Stimulated activated CD4-positive, alpha-beta T cell treated with anti-CD3 and anti-CD28 coated beads, Interleukin-15, amount 100 ng/mL, for 1 hour (primary cell): ENCODE data around the gene CHST12.
"Not testable (repeated sequence)": the region's sequence is repeated elsewhere in the genome, so short reads cannot be mapped to it uniquely, and the experiment has no call there.

Experiments
- DNase-seq, 2 donors: peaks; one replicate each; pipeline ENCODE4 v3.0.0-alpha.2; 2020; ENCODE audit warnings: low read depth in 1 of 2, low spot score in 1 of 2

The CHST12 gene

DNA sequence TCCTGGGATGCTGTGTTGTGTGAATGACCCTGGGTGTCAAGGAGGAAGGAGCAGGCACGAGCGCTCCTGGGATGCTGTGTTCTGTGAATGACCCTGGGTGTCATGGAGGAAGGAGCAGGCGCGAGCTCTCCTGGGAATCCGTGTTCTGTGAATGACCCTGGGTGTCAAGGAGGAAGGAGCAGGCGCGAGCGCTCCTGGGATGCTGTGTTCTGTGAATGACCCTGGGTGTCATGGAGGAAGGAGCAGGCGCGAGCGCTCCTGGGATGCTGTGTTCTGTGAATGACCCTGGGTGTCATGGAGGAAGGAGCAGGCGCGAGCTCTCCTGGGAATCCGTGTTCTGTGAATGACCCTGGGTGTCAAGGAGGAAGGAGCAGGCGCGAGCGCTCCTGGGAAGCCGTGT lies 25.9 kb upstream of the CHST12 start:
- DNase-seq: not testable (repeated sequence)

DNA sequence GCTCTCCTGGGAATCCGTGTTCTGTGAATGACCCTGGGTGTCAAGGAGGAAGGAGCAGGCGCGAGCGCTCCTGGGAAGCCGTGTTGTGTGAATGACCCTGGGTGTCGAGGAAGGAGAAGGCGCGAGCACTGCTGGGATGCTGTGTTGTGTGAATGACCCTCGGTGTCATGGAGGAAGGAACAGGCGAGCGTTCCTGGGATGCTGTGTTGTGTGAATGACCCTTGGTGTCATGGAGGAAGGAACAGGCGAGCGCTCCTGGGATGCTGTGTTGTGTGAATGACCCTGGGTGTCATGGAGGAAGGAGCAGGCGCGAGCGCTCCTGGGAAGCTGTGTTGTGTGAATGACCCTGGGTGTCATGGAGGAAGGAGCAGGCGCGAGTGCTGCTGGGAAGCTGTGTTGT lies 25.3 kb upstream of the CHST12 start:
- DNase-seq: not testable (repeated sequence)

DNA sequence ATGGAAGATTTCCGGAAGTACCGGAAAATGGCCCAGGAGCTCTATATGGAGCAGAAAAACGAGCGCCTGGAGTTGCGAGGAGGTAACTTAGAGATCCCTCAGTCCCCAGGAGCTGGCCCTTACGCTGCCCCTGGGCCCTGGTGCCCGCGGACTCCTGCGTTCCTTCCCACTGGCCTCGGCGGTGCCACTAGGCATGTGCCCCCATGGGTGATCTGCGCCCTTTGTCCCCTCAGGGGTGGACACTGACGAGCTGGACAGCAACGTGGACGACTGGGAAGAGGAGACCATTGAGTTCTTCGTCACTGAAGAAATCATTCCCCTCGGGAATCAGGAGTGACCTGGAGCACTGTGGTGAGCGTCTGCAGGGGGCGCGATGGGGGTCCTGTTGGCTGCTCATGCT lies 24.2 kb upstream of the CHST12 start:
- no peak for DNase-seq

DNA sequence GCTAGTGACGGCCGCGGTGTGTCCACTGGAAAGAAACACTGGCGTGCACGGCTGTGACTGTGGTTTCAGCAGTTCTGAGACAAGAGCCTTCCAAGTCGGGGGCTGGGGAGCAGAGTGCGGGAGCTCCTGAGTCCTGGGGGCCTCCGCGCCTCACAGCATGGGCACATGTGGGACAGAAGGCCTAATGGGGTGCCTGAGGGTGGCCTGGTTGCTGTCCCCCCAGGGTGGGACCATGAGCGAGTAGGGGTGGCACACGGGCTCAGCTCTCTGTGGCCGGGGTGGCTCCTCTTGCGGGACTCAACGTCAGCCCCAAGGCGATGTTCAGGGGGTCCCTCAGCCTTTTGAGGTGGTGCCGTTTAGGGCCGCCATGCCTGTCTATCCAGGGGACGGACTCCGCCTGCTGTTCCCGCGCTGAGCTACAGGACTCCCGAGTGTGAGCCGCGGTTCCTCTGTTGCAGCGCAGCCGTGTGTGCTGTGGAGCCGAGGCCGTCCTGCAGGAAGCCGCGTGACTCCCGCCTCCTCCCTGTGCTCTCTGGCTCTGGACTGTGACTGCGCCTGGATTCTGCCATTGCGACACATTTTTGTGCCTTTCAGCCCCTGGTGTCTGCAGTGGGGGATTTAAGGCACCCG lies 23.5 kb upstream of the CHST12 start:
- DNase-seq: no peak

DNA sequence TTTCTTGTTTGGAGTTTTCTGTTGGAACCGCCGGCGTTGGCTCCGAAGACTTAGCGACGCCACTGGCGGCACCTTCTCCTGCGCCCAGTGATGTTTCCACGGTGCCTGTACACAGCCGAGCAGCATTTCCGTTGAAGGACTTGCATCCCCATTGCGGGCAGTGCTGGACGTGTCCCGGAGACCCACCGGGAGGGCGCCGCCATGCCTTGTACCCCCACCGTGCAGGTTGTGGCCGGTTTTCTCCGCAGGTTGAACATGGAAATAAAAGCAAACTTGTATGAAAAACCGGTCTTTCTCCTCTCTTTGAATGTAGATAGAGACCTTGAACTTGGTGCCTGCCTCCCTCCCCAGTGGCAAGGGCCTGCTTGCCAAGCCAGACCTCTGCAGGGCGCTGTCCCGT lies 22.9 kb upstream of the CHST12 start:
- DNase-seq: no peak

DNA sequence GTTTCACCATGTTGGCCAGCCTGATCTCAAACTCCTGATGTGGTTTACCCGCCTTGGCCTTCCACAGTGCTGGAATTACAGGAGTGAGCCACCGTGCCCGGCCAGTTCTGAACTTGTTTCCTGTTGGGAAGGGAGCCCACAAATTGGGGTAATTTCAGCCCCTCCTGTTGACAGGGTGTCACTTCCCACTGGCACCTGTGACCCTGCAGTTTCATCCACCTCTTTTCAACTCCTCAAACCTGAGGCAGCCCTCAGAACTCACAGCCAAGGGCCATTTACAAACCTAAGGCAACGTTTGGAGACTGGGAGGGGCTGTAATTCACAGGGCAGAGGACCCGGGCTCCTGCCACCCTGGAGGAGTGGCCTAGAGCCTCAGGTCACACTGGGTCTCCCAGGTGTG lies 22.2 kb upstream of the CHST12 start:
- DNase-seq: no peak

DNA sequence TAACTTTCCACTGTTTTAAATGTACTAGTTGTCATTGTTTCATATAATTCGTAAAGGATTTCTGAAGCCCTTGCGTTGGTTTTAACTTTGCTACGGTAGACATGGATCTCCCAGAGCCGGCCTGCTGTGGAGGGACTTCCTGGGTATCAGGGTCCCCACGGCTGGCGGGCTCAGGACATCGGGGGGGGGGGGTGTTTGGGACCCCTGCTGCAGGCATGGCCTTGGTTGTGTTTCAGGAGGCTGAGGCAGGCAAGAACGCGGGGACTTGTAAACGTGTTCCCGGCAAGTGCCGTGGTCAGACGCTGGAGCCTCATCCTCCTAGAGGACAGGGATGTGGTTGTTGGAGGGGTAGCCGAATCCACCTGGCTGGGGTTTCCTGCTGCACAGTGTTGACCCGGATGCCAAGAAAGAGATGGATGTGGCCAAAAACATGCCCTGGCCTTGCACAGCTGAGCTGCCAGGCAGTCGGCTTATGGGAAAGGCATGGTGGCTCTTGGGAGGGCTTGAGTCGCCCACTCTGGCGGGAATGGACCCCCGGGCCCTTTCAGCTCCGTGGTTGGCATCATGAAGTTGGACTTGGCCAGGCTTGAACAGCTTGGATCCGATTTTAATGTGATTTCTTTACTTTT lies 21.4 kb upstream of the CHST12 start:
- no peak for DNase-seq

DNA sequence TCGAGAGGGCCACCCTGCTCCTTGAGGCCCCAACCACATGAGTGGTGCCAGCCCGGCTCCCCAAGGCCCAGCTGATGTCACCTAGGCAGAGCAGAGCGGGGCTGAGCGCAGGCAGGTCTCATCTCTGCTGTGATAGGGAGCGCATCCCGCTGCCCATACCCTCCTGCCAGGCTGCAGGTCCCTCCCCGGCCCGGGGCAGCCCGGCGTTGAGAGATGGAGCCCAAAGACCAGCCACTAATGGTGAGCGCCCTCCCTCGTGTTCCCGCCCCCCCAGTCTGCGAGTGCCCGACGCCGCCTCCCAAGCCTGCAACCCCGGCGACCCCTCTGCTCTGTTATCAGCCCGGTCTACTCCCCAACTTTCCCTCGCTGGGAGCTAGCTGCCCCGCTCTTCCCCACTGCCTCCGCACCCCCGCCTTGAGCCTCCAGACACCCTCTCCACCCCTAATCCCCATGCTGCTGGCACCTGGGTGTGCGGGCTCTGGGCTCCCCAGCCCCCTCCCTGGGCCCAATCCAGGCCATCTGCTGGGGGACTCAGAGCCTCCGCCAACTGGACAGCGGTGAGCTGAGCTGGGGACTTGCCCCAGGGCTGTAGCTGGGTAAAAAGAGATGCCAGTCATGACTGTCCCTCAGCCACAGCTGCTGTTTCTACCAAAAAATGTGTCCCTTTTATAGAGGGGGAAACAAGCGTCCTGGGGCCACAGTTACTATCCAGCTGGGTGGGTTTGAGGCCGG lies 19.7 kb upstream of the CHST12 start:
- DNase-seq: no peak

DNA sequence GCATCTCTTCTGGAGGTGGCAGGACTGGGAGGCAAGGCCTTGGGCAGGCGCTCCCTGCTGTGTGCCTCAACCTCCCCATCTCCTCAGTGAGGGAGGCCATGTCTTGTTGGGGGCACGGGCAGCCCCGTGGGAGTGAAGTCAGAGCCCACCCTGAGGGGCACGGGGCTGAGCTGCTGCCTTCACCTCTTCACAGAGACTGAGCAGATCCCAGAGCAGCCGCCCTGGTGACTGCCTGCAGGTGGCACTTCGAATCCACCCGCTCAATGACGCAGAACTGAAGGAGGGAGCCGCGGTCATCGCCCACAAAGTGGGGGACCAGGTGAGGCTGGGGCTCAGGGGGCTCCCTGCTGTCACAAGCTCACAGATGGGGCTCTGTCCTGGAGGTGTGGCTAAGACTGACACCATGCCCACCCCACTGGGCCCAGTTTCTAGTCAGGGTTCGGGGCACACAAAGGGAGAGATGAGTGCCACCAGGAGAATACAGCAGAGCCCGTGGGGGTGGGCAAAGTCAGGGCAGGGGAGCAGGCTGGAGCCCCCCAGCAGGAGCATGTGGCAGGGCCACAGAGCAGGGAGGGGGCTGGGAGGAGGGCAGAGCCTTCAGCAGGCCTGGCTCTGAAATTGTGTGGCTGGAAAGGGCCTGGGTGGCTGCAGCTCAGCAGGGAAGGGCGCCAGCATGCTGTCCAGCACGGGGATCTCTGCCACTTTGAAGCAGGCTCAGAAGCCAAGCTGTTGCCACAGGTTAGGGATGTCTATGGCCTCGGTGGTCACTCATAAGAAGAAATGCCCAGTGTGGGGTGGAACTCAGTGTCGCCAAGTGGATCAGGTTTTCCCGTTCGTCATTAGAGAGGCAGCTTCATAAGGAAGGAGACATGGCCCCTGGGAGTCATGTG lies 18.8 kb upstream of the CHST12 start:
- no peak for DNase-seq

DNA sequence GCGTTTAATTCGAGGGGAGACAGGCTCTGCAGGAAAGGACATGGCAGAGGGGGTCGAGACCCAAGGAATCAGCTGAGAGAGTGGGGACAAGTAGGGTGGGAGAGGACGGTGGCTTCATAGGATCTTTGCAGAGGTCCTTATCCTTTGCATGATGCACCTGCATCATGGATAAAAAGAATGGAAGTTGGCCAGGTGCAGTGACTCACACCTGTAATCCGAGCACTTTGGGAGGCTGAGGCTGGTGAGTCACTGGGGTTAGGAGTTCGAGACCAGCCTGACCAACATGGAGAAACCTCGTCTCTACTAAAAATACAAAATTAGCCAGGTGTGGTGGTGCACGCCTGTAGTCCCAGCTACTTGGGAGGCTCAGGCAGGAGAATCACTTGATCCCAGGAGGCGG lies 17.3 kb upstream of the CHST12 start:
- DNase-seq: not testable (repeated sequence)

DNA sequence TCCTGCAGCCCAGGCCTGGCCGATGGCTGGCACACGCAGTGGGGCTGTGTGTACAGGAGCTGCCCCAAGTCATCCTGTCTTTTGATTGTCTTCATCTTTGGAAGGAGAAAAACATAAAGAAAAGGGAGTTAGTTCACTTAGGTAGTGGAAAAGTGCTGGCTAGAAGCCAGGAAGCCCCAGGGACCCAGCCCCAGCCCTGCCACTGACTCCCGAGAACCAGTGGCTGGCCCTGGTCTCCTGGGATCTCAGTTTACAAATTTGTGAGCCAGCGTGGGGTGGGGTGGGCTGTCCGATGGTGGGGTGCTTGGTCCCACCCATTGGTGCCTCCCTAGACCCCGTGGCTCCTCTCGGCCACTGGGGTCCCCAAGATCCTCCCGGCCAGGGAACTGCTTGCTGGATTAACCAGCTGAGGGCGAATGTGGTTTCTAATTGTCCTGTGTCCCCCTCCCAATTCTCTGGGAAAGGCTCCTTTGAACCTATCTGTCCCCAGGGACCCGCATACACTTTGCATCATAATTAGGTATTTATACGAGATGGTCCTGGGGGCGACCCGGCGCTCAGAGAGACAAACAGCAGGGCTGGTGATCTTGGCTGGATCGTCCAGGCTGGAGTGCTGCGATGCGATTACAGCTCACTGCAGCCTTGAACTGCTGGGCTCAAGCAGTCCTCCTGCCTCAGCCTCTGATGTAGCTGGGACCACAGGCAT lies 16.3 kb upstream of the CHST12 start:
- DNase-seq: no peak

DNA sequence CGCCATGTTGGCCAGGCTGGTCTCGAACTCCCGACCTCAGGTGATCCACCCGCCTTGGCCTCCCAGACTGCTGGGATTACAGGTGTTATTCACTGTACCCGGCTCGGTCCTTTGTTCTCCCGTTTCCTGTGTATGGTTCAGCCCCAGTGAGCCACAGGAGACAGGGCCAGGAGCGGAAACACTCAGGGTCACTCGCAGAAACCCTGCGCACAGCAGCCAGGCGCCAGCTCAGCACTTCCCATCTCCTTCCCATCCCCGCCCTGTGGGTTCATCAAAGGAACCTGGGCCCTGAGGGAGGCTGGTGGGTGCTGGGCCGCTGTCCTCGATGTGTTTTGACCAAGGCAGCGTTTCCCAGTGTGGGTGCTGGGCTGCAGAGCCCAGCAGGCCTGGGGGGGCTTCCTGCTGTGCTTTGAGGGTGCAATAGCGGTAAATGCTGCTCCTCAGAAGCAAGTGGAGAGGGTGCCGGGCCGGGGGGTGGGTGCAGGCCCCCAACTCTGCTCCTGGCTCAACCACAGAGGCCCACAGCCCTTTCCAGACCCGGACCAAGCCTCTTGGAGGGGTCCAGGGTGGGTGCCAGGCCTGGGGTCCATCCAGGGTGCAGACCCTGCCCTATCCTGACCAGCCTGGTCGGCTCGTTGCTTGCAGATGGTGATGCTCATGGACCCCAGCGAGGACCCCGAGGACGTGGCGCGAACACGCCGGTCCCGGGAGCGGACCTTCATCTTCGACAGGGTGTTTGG lies 15.3 kb upstream of the CHST12 start:
- no peak for DNase-seq

DNA sequence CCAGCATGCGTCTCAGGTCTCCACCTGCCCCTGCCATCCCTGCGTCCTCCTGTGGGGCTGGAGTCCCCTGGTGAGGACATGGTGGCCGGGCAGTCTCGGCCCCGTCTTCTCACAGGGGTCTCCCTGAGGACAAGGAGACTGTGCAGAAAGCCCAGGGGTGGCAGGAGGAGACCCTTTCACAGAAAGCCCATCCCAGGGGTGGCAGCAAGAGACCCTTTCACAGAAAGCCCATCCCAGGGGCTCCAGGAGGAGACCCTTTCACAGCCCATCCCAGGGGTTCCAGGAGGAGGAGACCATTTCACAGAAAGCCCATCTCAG lies 14.8 kb upstream of the CHST12 start:
- no peak for DNase-seq

DNA sequence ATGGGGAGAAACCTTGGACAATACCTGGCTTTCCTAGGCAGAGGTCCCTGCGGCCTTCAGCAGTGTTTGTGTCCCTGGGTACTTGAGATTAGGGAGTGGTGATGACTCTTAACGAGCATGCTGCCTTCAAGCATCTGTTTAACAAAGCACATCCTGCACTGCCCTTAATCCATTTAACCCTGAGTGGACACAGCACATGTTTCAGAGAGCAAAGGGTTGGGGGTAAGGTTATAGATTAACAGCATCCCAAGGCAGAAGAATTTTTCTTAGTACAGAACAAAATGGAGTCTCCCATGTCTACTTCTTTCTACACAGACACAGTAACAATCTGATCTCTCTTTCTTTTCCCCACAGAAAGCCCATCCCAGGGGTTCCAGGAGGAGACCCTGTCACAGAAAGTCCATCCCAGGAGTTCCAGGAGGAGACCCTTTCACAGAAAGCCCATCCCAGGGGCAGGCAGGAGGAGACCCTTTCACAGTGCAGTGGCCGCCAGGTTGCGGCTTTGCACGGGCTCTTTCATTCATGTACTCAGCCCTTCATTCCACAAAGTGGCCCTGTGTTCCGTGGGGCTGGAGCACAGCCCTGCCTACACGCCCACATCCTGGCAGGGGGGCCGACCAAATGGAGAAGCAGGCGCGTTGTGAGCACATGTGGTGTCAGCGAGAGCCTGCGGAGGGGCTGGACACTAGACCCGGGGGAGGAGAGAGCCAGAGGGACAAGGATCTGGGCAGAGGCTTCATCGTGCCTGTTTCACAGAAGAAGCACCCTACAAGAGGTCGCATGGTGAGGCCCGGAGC lies 13.2 kb upstream of the CHST12 start:
- DNase-seq: not testable (repeated sequence)

DNA sequence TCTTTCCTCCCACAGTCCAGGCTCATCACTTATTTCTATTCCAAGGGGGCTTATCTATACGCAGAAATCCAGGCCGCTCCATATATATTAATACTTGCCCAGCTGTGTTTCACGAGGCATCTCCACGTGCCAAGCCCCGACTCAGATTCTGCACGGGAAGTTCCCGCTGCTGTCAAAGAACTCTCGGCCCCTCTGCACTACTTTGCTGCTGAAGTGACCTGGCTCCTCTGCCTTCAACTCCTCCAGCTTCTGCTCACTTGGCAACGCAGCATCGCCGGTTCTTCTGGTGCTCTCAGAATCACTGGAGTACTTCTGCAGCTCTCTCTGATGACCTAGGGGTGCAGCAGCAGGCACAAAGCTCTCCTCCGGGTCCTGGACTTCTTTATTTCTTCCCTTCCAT lies 9.7 kb upstream of the CHST12 start:
- DNase-seq: no peak

DNA sequence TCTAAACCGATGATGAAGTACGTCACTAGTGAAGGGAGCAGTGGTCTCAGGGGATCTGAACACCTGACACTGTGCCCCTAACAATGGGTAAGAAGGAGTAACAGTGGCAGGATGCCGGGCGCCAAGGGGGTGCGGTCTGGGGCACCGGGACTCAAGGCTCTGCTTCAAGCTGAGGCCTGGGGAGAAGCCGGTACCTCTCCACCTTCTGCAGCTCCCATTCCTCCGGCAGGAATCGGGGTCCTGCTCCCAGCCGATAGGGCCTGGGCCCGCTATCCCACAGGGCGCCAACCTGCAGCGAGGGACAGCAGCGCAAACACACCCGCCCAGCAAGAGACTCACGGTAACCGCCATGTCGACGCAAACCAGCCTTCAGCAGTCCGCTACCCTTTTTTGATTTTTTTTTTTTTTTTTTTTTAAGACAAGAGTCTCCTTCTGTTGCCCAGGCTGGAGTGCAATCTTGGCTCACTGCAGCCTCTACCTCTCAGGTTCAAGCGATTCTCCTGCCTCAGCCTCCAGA lies 8.8 kb upstream of the CHST12 start:
- DNase-seq: no peak

DNA sequence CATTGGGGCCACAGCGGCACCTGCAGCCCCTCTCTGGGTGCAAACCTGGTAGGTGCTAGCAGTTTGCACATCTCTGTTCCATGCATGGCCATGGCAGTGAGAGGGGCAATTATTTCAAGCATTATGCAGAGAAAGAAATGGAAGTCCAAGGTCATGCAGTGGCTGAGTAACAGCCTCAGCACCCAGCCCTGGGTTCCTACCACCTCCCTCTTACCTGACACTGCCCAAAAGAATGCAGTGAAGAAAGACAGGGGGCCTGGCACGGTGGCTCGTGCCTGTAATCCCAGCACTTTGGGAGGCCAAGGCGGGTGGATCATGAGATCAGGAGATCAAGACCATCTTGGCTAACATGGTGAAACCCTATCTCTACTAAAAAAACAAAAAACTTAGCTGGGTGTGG lies 4.9 kb upstream of the CHST12 start:
- DNase-seq: no peak

DNA sequence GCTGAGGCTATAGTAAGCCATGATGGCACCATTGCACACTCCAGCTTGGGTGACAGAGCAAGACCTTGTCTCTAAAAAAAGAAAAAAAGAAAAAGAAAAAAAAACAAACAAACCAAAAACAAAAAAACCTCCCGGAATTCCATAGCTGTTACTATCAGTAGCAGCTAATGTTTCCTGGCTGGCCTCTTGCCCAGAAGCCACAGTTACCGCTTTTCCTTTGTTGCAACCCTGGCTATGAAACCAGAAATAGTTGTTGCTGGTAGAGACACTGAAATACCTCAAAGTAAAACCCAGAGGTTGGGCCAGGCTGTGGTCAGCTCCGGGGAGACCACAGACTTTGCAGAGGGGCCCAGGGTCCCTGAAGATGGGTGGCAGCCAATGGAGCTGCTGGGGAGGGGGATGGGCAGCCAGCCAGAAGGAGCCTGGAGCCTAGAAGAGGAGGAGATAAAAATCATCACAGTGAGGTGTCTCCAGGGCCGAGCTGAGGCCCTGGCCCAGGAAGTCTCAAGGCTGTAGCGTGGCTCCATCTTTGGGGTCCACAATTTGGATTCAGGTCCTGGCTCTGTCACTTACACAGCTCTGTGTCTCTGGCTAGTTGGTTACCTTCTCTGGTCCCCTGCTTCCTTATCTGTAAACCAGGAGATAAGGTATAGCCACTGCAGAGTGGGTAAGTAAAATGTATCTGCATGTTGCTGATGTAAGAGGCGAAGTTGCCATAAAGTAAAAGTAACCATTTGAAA lies 3.4 kb upstream of the CHST12 start:
- no peak for DNase-seq

DNA sequence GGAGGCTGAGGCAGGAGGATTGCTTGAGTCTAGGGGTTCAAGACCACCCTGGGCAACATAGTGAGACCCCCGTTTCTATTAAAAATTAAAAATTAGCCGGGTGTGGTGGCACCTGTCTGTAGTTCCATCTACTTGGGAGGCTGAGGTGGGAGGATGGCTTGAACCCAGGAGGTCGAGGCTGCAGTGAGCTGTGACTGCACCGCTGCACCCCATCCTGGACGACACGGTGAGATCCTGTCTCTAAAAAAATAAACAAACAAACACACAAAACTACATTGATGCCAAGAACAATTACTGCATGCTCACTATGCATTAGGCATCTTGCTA lies 761 bp upstream of the CHST12 start:
- no peak for DNase-seq
